SK-N-MC (cell line): Measurements from ENCODE around the gene ADGRF5.

ENCODE experiments used
- DNase-seq: peaks from one replicate; pipeline ENCODE4 v3.0.0-alpha.2; 2011; ENCODE audit warnings: low read depth, low spot score
- H3K27ac ChIP-seq: fragments of 200-600 bp; sonication (generic); 2 replicates; pipeline ENCODE4 v1.5.1; 2016; ENCODE audit warnings: mixed run types
- H3K36me3 ChIP-seq: fragments of 200-600 bp; sonication (generic); 2 replicates; pipeline ENCODE4 v1.6.1; 2017; ENCODE audit warnings: antibody characterized with exemption, low read length, mixed read lengths; ENCODE audit not compliant: insufficient read depth
- H3K4me3 ChIP-seq: fragments of 200-600 bp; sonication (generic); 2 replicates; pipeline ENCODE4 v1.5.1; 2016
- H3K9ac ChIP-seq: fragments of 200-600 bp; sonication (generic); 2 replicates; pipeline ENCODE4 v1.8.0; 2017; ENCODE audit warnings: mixed run types, mixed read lengths; ENCODE audit not compliant: insufficient read length
- H3K9me3 ChIP-seq: fragments of 200-600 bp; sonication (generic); 2 replicates; pipeline ENCODE4 v1.6.1; 2017; ENCODE audit warnings: low read depth, mild to moderate bottlenecking, antibody characterized with exemption, low read length, moderate library complexity, mixed read lengths
- EZH2 ChIP-seq: fragments of 200-600 bp; sonication (generic); IDR thresholded peaks from one replicate; pipeline ENCODE4 v1.6.1; 2017; ENCODE audit warnings: antibody characterized with exemption
- FOXP2 ChIP-seq: optimal IDR thresholded peaks from 2 replicates; pipeline ENCODE3; 2011; ENCODE audit warnings: mild to moderate bottlenecking, moderate library complexity; ENCODE audit not compliant: insufficient read depth; ENCODE audit errors: extremely low read length, control extremely low read depth
- POLR2AphosphoS5 ChIP-seq: IDR thresholded peaks from 2 replicates; pipeline ENCODE4 v1.6.1; 2012; ENCODE audit warnings: mild to moderate bottlenecking, low read depth, low read length, borderline replicate concordance

Gene ADGRF5

GRCh38 chr6:46921731-46922130, at the start of gene ADGRF5:
ADGRF5 (minus strand) TSS chr6:46921938; CDS start chr6:46906762, 15,176 bp downstream.
- no peak for DNase-seq
- Histone ChIP-seq H3K4me3 (no peak within 1 kb of the TSS), H3K27ac (no peak within 1 kb of the TSS), H3K9ac (no peak within 1 kb of the TSS), H3K9me3 (no peaks in the 10 kb centered on the region), H3K36me3 (no peaks in the 10 kb centered on the region)
- TF ChIP-seq EZH2: no peak
- no peak for TF ChIP-seq FOXP2
- no peak for TF ChIP-seq POLR2AphosphoS5

DNA sequence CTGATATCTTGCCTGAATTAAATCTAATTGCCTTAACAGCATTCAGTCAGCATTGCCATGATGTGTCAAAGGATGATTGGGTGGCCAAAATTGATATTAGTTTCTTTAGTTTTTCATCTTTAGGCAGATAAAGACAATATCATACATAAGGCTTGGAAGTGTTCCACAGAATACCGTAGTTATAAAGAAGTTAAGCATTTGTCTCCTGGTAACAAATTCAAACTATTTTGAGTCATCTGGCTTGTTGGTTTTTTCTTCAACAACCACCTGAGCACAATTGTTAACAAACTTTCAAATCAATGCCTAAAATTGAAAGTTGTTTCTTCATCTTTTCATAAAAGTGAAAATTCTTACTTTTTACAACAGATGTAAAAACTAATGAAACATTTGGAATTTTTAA, 47.5 kb upstream of the ADGRF5 start:
- Histone ChIP-seq H3K9ac (no peak overlapping the region), H3K27ac (no peak overlapping the region)
- TF ChIP-seq EZH2: no peak
- no peak for TF ChIP-seq FOXP2
- no peak for TF ChIP-seq POLR2AphosphoS5

GRCh38 chr6:46967826-46968349, 46.1 kb upstream of the ADGRF5 start:
- H3K9me3 ChIP-seq: no peaks in the 10 kb centered on the region
- no peak overlapping the region for H3K4me3 ChIP-seq
- H3K9ac ChIP-seq: no peak overlapping the region
- H3K36me3 ChIP-seq: no peaks in the 10 kb centered on the region
- DNase-seq: no peak
- H3K27ac ChIP-seq: no peak overlapping the region
- TF ChIP-seq POLR2AphosphoS5 (no peak), EZH2 (no peak), FOXP2 (no peak)

More for the DNA sequence above, 47.5 kb upstream of the ADGRF5 start:
- Histone ChIP-seq H3K9me3 (no peaks in the 10 kb centered on the region), H3K36me3 (no peaks in the 10 kb centered on the region), H3K4me3 (no peak overlapping the region)
- no peak for DNase-seq

GRCh38 chr6:46964716-46965519, 43.2 kb upstream of the ADGRF5 start:
- Histone ChIP-seq H3K9me3 (no peaks in the 10 kb centered on the region), H3K36me3 (no peaks in the 10 kb centered on the region), H3K27ac (no peak overlapping the region), H3K9ac (no peak overlapping the region), H3K4me3 (no peak overlapping the region)
- DNase-seq: no peak
- no peak for TF ChIP-seq EZH2
- no peak for TF ChIP-seq POLR2AphosphoS5
- TF ChIP-seq FOXP2: no peak

- no peak for DNase-seq
- Histone ChIP-seq H3K27ac (no peak overlapping the region), H3K9ac (no peak overlapping the region), H3K9me3 (no peaks in the 10 kb centered on the region), H3K4me3 (no peak overlapping the region), H3K36me3 (no peaks in the 10 kb centered on the region)
- TF ChIP-seq EZH2 (no peak), POLR2AphosphoS5 (no peak), FOXP2 (no peak)
Measured at GRCh38 chr6:46963626-46964025, 41.9 kb upstream of the ADGRF5 start.

GRCh38 chr6:46963039-46963438, 41.3 kb upstream of the ADGRF5 start:
- H3K27ac ChIP-seq: no peak overlapping the region
- H3K9ac ChIP-seq: no peak overlapping the region
- no peaks in the 10 kb centered on the region for H3K9me3 ChIP-seq
- no peak overlapping the region for H3K4me3 ChIP-seq
- DNase-seq: no peak
- H3K36me3 ChIP-seq: no peaks in the 10 kb centered on the region
- TF ChIP-seq EZH2: no peak
- no peak for TF ChIP-seq FOXP2
- TF ChIP-seq POLR2AphosphoS5: no peak

GRCh38 chr6:46961711-46962110, 40.0 kb upstream of the ADGRF5 start:
- Histone ChIP-seq H3K9me3 (no peaks in the 10 kb centered on the region), H3K4me3 (no peak overlapping the region), H3K9ac (no peak overlapping the region), H3K27ac (no peak overlapping the region), H3K36me3 (no peaks in the 10 kb centered on the region)
- no peak for TF ChIP-seq FOXP2
- DNase-seq: no peak

- Histone ChIP-seq H3K36me3 (no peaks in the 10 kb centered on the region), H3K27ac (no peak overlapping the region), H3K9ac (no peak overlapping the region), H3K4me3 (no peak overlapping the region), H3K9me3 (no peaks in the 10 kb centered on the region)
- DNase-seq: no peak
- no peak for TF ChIP-seq FOXP2
- no peak for TF ChIP-seq EZH2
- TF ChIP-seq POLR2AphosphoS5: no peak
Measured at GRCh38 chr6:46961232-46961631, 39.5 kb upstream of the ADGRF5 start.

- H3K36me3 ChIP-seq: no peaks in the 10 kb centered on the region
- DNase-seq: no peak
- H3K9me3 ChIP-seq: no peaks in the 10 kb centered on the region
- TF ChIP-seq FOXP2 (no peak), POLR2AphosphoS5 (no peak), EZH2 (no peak)
- no peak overlapping the region for H3K9ac ChIP-seq
- H3K27ac ChIP-seq: no peak overlapping the region
- no peak overlapping the region for H3K4me3 ChIP-seq
Measured at GRCh38 chr6:46959419-46959818, 37.7 kb upstream of the ADGRF5 start.
